GM13976 (cell line): ENCODE data around the gene SH3GL1.
A peak's percentile ranks its signal among the peaks of the same experiment; 100 is the strongest.

Experiments used
- DNase-seq: peaks from one replicate; pipeline ENCODE4 v3.0.0; 2012; ENCODE audit warnings: low spot score
- CTCF ChIP-seq: IDR thresholded peaks from 2 replicates; pipeline ENCODE4 v1.5.1; 2012; ENCODE audit warnings: borderline replicate concordance, mild to moderate bottlenecking; ENCODE audit not compliant: insufficient read depth; ENCODE audit errors: extremely low read depth, missing control alignments, control extremely low read depth
- in situ Hi-C: fragments of 300-500 bp; cut with MboI; formaldehyde crosslinking; loops from one replicate; pipeline ENCODE4 v1.12.0; 2022; ENCODE audit warnings: low sequenced_read_pairs, mixed read lengths, inconsistent platforms; ENCODE audit not compliant: unreplicated experiment

The SH3GL1 gene

GRCh38 chr19:4360081-4360569, 40.2 kb downstream of the SH3GL1 start:
- no peak for TF ChIP-seq CTCF
- DNase-seq = no peak
- in situ Hi-C loops = no loop called here

GRCh38 chr19:4359627-4360000, 40.7 kb downstream of the SH3GL1 start:
- in situ Hi-C loops = loop anchor here (10.0 kb wide), 1 partner anchor 95 kb away; no protein-coding TSS in a partner anchor
- TF ChIP-seq CTCF = no peak
- DNase-seq = peak; percentile 31

GRCh38 chr19:4358709-4359626, 41.4 kb downstream of the SH3GL1 start:
- TF ChIP-seq CTCF = no peak
- no peak for DNase-seq
- in situ Hi-C loops = loop anchor here (10.0 kb wide), 1 partner anchor 94 kb away; no protein-coding TSS in a partner anchor

- no peak for TF ChIP-seq CTCF
- in situ Hi-C loops = loop anchor here (10.0 kb wide), 1 partner anchor 93 kb away; no protein-coding TSS in a partner anchor
- DNase-seq = no peak
Observed at GRCh38 chr19:4357921-4358326, 42.4 kb downstream of the SH3GL1 start.

GRCh38 chr19:4357095-4357797, 43.1 kb downstream of the SH3GL1 start:
- no peak for TF ChIP-seq CTCF
- no peak for DNase-seq
- in situ Hi-C loops = loop anchor here (10.0 kb wide), 1 partner anchor 92 kb away; no protein-coding TSS in a partner anchor

GRCh38 chr19:4354897-4355296, 45.5 kb downstream of the SH3GL1 start:
- DNase-seq = no peak
- in situ Hi-C loops = loop anchor here (10.0 kb wide), 1 partner anchor 90 kb away; no protein-coding TSS in a partner anchor
- TF ChIP-seq CTCF = no peak
